Right renal cortex interstitium (tissue), 3 donors: ENCODE data around the gene FMNL2. TPM values are rescaled to one million over a fixed set of nuclear protein-coding genes. Genes with fewer than 3 reads are reported as not detected.

Source experiments
- DNase-seq, 3 donors: peaks; one replicate each; pipeline ENCODE4 v3.0.0-alpha.2; 2013; ENCODE audit warnings: low read depth in 3 of 3, low spot score in 2 of 3
- polyA plus RNA-seq, 3 donors: library from polyadenylated mRNA; unstranded; fragments of 120-200 nt; gene quantifications; one replicate each; pipeline ENCODE4 v1.2.1, GENCODE V29; 2013; ENCODE audit not compliant: insufficient read length in 3 of 3

FMNL2 gene
- polyA plus RNA-seq, 3 donors = 83.8 to 107 (median 98.2) TPM

GRCh38 chr2:152624805-152625204 lies 289.8 kb downstream of the FMNL2 start:
- no peak for DNase-seq

GRCh38 chr2:152626911-152627339 lies 292.0 kb downstream of the FMNL2 start:
- DNase-seq = no peak

GRCh38 chr2:152627351-152627957 lies 292.5 kb downstream of the FMNL2 start:
- DNase-seq = no peak

- DNase-seq = no peak
Observed at GRCh38 chr2:152629202-152629601, 294.2 kb downstream of the FMNL2 start.

GRCh38 chr2:152630466-152630865 lies 295.5 kb downstream of the FMNL2 start:
- DNase-seq = no peak

- DNase-seq = no peak
Observed at GRCh38 chr2:152632736-152633135, 297.8 kb downstream of the FMNL2 start.

GRCh38 chr2:152635635-152636298 lies 300.8 kb downstream of the FMNL2 start:
- DNase-seq = peak in 1 of 3 donors; percentile 38

GRCh38 chr2:152637251-152637650 lies 302.3 kb downstream of the FMNL2 start:
- DNase-seq = no peak

- DNase-seq = no peak
Observed at GRCh38 chr2:152638056-152638455, 303.1 kb downstream of the FMNL2 start.

GRCh38 chr2:152638590-152638989 lies 303.6 kb downstream of the FMNL2 start:
- DNase-seq = no peak

- no peak for DNase-seq
Observed at GRCh38 chr2:152644189-152644873, 309.4 kb downstream of the FMNL2 start.

- no peak for DNase-seq
Observed at GRCh38 chr2:152646264-152646663, 311.3 kb downstream of the FMNL2 start.

GRCh38 chr2:152646775-152647174 lies 311.8 kb downstream of the FMNL2 start:
- no peak for DNase-seq

- DNase-seq = no peak
Observed at GRCh38 chr2:152647552-152647951, 312.6 kb downstream of the FMNL2 start.

- DNase-seq = no peak
Observed at GRCh38 chr2:152648336-152648735, 313.4 kb downstream of the FMNL2 start.

- DNase-seq = no peak
Observed at GRCh38 chr2:152649997-152650396, 315.0 kb downstream of the FMNL2 start.

GRCh38 chr2:152650768-152651371 lies 315.9 kb downstream of the FMNL2 start:
- DNase-seq = no peak

- no peak for DNase-seq
Observed at GRCh38 chr2:152651834-152652233, 316.9 kb downstream of the FMNL2 start.

GRCh38 chr2:152655880-152656279 lies 320.9 kb downstream of the FMNL2 start:
- DNase-seq = no peak

GRCh38 chr2:152657043-152657442 lies 322.1 kb downstream of the FMNL2 start:
- DNase-seq = no peak

- no peak for DNase-seq
Observed at GRCh38 chr2:152658221-152658620, 323.2 kb downstream of the FMNL2 start.

GRCh38 chr2:152661076-152661475 lies 326.1 kb downstream of the FMNL2 start:
- no peak for DNase-seq
